Sigmoid colon (tissue), 4 donors: ENCODE measurements around the gene TPCN2.

Experiments used
- CTCF ChIP-seq, 4 experiments: fragments of 450-650 bp in 3 of 4; fragments of 200-600 bp in 1 of 4; IDR thresholded peaks; one replicate each; pipeline ENCODE4 v1.5.1; 2016 to 2019; ENCODE audit warnings: antibody characterized with exemption in 4 of 4, mild to moderate bottlenecking in 3 of 4, moderate library complexity in 2 of 4
- POLR2AphosphoS5 ChIP-seq, 4 donors: sonication (generic); formaldehyde crosslinking; IDR thresholded peaks; one replicate each; pipeline ENCODE4 v1.6.1; 2017; ENCODE audit warnings: antibody characterized with exemption in 4 of 4

DNA sequence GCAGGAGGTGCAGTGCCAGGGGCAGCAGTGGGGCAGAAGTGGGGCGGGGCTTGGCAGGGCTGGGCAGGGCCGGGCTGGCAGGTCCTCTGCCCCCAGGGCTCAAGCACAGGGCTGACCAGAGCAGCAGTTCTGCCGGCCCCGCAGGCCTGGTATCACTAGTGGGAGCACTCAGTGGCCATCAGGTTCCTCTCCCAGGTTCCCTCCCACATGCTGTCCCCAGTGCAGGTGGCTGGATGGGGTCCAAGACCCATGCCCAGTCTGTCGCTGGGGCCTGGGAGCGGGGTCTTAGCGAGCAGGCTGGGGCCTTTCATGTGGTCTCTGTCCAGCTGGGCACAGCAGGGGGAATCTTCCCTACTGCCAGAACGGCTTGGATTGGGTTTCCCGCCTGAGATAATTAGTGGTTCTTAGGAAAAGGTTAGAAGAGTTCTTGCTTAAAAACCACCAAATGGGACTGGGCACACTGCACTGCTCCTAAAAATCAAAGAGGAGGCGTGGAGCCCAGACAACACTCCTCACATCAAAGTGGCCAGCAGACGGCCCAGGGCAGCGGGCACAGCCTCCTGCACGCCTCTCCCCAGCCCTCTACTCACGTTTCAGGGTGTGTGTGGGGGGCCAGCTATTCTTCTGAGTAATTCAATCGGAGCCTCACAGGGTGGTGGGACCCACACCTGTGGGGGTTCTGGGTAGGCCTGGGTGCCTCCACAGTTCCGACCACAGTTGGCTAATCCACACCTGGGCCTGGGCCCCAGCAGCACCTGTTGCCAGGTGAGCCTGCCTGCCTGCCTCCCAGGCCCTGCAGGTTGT is 45.6 kb downstream of the TPCN2 start:
- TF ChIP-seq CTCF (IDR thresholded peaks at IDR 0.05) (no peak), POLR2AphosphoS5 (IDR thresholded peaks at IDR 0.05) (peak in 1 of 4 donors; percentile 24)
